Common myeloid progenitor, CD34-positive (primary cell): ENCODE data around the gene TRERF1.

Experiments used
- CTCF ChIA-PET: fragments of 350-600 bp; sonication (Branson Sonifier 250); formaldehyde crosslinking; loops from one replicate; lab custom pipeline; 2021; ENCODE audit warnings: antibody characterized with exemption; lab: Charles Lee
- POLR2A ChIA-PET: fragments of 350-600 bp; sonication (Branson Sonifier 250); formaldehyde crosslinking; loops from one replicate; lab custom pipeline; 2021; ENCODE audit warnings: antibody characterized with exemption; lab: Charles Lee
- DNase-seq, 3 donors: peaks; one replicate each; pipeline versions ENCODE4 v3.0.0 to v3.0.0-alpha.2; 2013
- H3K27ac ChIP-seq, 2 experiments: 1 replicate in 1 of 2; 2 replicates in 1 of 2; pipeline ENCODE4 v1.7.0; 2013; ENCODE audit warnings: inconsistent platforms in 2 of 2, low read length in 2 of 2, mild to moderate bottlenecking in 2 of 2, low read depth in 1 of 2, moderate library complexity in 1 of 2; ENCODE audit not compliant: severe bottlenecking in 2 of 2, insufficient read depth in 1 of 2, poor library complexity in 1 of 2
- H3K27me3 ChIP-seq, 5 experiments: replicated peaks in 2 of 5; 1 replicate in 3 of 5; 2 replicates in 2 of 5; pipeline versions ENCODE4 v1.6.1 to v1.7.0; 2013; ENCODE audit warnings: low read length in 4 of 5, mild to moderate bottlenecking in 2 of 5, moderate library complexity in 2 of 5, inconsistent platforms in 1 of 5; ENCODE audit not compliant: insufficient read depth in 5 of 5, control insufficient read depth in 4 of 5
- H3K36me3 ChIP-seq, 4 experiments: 1 replicate in 2 of 4; 2 replicates in 2 of 4; pipeline versions ENCODE4 v1.6.1 to v1.7.0; 2013; ENCODE audit warnings: low read length in 3 of 4, control low read depth in 1 of 4, mild to moderate bottlenecking in 1 of 4; ENCODE audit not compliant: control insufficient read depth in 4 of 4, insufficient read depth in 4 of 4
- H3K4me1 ChIP-seq, 4 experiments: 1 replicate in 3 of 4; 2 replicates in 1 of 4; pipeline versions ENCODE4 v1.6.1 to v1.7.1; 2013; ENCODE audit warnings: low read length in 3 of 4, mild to moderate bottlenecking in 3 of 4, control low read depth in 1 of 4, inconsistent platforms in 1 of 4, moderate library complexity in 1 of 4; ENCODE audit not compliant: control insufficient read depth in 4 of 4, insufficient read depth in 4 of 4; ENCODE audit errors: control extremely low read depth in 1 of 4
- H3K4me3 ChIP-seq, 7 experiments: 1 replicate in 4 of 7; 2 replicates in 3 of 7; pipeline versions ENCODE4 v1.5.1 to v1.7.0; 2013; ENCODE audit warnings: mild to moderate bottlenecking in 7 of 7, low read length in 6 of 7, moderate library complexity in 6 of 7, inconsistent platforms in 2 of 7, low read depth in 2 of 7, control low read depth in 1 of 7; ENCODE audit not compliant: insufficient read depth in 4 of 7, control insufficient read depth in 1 of 7; ENCODE audit errors: extremely low read depth in 1 of 7
- H3K9me3 ChIP-seq, 5 experiments: 1 replicate in 4 of 5; 2 replicates in 1 of 5; pipeline versions ENCODE4 v1.6.1 to v1.7.1; 2013; ENCODE audit warnings: low read length in 4 of 5, mild to moderate bottlenecking in 2 of 5, inconsistent platforms in 1 of 5, low read depth in 1 of 5, moderate library complexity in 1 of 5; ENCODE audit not compliant: control insufficient read depth in 4 of 5, insufficient read depth in 2 of 5; ENCODE audit errors: control extremely low read depth in 1 of 5
- WGBS: methylation state at CpG from one replicate; pipeline ENCODE4 v1.1.5; 2013; ENCODE audit not compliant: insufficient coverage; 5-methylcytosine and 5-hydroxymethylcytosine counted together

The TRERF1 gene

DNA sequence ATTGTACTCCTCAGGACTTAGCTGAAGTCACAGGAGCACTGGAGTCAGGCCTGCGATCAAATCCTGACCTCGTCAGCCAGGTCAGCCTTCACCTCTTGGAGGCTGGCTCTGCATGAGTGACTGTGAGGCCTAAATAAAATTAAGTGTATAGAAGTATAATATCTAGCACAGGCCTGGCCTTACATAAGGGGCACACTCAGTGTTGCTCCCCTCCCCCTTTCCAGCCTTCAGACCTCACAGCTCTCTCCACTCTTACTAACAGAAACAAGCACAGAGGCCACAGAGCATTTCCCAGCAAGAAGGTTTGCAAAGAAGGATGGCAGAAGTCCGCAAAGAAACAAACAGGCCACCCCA, 84.8 kb downstream of the TRERF1 start:
- WGBS, result 88% methylated on average over 1 of the region's 3 CpGs
- CTCF ChIA-PET, result interaction anchor here (0.6 to 2.1 kb wide), 5 partner anchors 10 to 181 kb away, joined by 3 to 6 read pairs (median 3); no protein-coding TSS in a partner anchor
- Histone ChIP-seq H3K4me1 (peaks cover 11 to 42% (median 19%) of the 10 kb centered on the region in 4 experiments), H3K36me3 (no peaks in the 10 kb centered on the region), H3K27ac (no peak overlapping the region), H3K4me3 (no peak overlapping the region), H3K27me3 (no peaks in the 10 kb centered on the region), H3K9me3 (no peaks in the 10 kb centered on the region)
- POLR2A ChIA-PET, result no interaction called here
- no peak for DNase-seq

DNA sequence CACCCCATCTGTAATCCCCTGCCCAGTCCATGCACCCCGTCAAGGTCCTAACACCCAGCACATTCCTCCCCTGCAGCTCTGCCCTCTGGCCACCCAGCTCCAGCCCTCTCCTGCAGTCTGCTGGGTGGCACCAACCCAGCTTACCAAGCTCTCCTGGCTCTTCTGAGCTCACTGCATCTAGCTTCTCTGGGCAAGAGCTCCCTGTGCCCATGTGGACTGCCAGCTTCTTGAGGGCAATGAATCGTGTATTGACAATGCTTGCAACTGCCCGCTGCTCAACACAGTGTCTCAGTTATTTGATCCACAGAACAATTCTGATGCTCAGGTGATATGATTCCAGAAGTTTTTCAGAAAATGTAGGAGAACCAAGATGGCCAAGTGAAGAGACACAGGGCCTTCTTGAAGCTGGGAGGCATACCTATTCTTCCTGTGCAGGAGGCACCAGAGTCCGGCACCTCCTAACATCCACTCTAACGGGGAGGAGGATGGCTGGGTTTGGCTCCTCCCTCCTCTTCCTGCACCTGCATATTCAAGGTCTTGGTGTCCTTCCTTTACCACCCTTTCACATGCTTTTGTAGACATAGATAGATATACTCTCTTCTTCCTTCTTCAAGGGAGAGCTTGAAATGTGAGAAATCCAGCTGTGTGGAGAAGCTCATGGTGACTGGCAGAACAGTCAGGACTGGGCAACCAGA, 85.6 kb downstream of the TRERF1 start:
- Histone ChIP-seq H3K9me3 (no peaks in the 10 kb centered on the region), H3K27me3 (no peaks in the 10 kb centered on the region), H3K36me3 (peaks cover 0 to 4% (median 0%) of the 10 kb centered on the region in 4 experiments), H3K4me3 (no peak overlapping the region), H3K27ac (no peak overlapping the region), H3K4me1 (peaks cover 11 to 42% (median 19%) of the 10 kb centered on the region in 4 experiments)
- DNase-seq, result no peak
- 100% methylated on average over 4 of the region's 5 CpGs for WGBS
- POLR2A ChIA-PET, result no interaction called here
- CTCF ChIA-PET, result interaction anchor here (0.6 to 1.0 kb wide), 3 partner anchors 10 to 24 kb away, joined by 3 read pairs; no protein-coding TSS in a partner anchor

DNA sequence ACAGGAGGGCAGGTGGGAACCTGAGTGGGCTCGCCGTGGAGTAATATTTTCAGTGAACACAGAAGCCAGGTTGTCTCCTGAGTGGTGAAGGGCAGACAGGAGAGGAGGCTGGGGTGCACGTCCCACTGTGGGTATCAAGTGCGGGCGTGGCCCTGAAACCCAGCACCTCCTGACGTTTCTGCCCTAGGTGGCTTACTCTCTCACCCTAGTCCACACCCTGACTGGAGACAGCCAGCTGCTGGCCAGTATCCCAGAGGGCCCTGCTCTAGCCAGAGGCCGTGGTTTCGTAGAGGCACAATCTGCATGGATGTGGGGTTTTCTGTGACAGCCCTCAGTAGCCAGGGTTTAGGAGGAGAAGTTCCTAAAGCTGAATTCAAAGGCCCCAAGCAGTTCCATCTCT, 86.7 kb downstream of the TRERF1 start:
- no peaks in the 10 kb centered on the region for H3K27me3 ChIP-seq
- ChIA-PET POLR2A (no interaction called here), CTCF (interaction anchor here (0.5 kb wide), 1 partner anchor 188 kb away, joined by 3 read pairs; no protein-coding TSS in a partner anchor)
- no peak overlapping the region for H3K27ac ChIP-seq
- 100% methylated on average over 5 of the region's 8 CpGs for WGBS
- H3K4me3 ChIP-seq, result no peak overlapping the region
- no peaks in the 10 kb centered on the region for H3K9me3 ChIP-seq
- no peak for DNase-seq
- peaks cover 11 to 42% (median 19%) of the 10 kb centered on the region in 4 experiments for H3K4me1 ChIP-seq
- peaks cover 0 to 4% (median 0%) of the 10 kb centered on the region in 4 experiments for H3K36me3 ChIP-seq

DNA sequence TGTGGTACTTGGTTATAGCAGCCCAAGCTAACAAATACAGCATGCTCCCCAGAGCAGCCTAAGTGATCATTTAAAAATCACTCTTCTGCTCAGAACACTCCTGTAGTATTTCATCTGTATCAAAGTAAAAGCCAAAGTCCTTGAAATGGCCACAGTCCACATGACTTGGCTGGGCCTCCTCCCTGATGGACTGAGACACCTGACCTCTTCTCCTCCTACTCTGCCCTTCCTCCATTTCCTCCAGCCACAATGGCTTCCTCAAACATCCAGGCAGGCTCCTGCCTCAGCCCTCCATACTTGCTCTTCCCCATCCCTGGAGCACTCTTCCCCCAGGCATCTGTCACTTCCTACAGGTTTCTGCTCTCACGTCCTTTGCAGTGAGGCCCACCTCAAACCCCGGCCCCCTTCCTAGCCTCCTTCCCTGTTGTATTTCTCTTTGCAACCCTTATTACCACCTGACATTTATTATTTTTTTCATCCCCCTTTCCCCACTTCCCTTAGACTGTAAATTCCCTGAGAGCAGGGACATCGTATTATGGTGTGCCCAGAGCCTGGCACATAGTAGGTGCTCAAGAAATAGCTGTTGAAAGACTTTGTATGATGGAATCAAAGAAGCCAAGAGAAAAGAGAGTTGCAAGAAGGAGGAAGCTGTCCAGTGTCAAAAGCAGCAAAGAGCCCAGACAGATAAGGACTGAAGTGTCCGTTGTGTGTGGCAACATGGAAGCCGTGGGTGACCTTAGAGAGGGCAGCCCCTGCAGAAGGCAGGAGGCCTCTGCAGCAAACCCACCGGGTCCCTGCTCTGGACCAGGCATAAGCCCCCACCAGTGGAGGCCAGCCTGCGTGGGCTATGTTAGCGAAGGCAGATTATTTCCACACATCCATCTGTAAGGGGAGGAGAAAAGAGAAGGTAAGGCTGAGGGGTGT, 87.5 kb downstream of the TRERF1 start:
- POLR2A ChIA-PET, result no interaction called here

DNA sequence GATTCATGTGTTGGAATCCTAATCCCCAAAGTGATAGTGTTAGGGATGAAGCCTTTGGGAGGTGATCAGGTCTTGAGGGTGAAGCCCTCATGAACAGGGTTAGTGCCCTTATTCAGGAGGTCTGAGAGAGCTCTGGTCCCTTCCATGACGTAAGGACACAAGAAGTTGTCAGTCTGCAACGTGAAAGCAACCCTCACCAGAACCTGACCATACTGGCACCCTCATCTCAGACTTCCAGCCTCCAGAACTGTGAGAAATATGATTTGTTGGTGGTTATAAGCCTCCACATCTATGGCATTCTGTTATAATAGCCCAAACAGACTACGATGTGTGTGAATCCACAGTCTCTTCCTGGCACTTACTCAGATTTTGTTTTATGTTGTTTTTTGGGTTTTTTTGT, 90.7 kb downstream of the TRERF1 start:
- no CpG with 5 or more reads among the region's 3 CpGs for WGBS
- Histone ChIP-seq H3K36me3 (peaks cover 0 to 4% (median 0%) of the 10 kb centered on the region in 4 experiments), H3K4me3 (no peak overlapping the region), H3K27me3 (no peaks in the 10 kb centered on the region), H3K27ac (no peak overlapping the region), H3K4me1 (peaks cover 0 to 10% (median 2%) of the 10 kb centered on the region in 4 experiments), H3K9me3 (no peaks in the 10 kb centered on the region)
- no peak for DNase-seq
- CTCF ChIA-PET, result interaction anchor here (0.8 to 1.8 kb wide), 2 partner anchors 12 to 171 kb away, joined by 3 to 5 read pairs; no protein-coding TSS in a partner anchor
- POLR2A ChIA-PET, result no interaction called here

More for the DNA sequence above, 87.5 kb downstream of the TRERF1 start:
- Histone ChIP-seq H3K27me3 (no peaks in the 10 kb centered on the region), H3K27ac (no peak overlapping the region), H3K36me3 (peaks cover 0 to 4% (median 0%) of the 10 kb centered on the region in 4 experiments), H3K4me1 (peaks cover 11 to 33% (median 19%) of the 10 kb centered on the region in 4 experiments), H3K4me3 (no peak overlapping the region), H3K9me3 (no peaks in the 10 kb centered on the region)
- no peak for DNase-seq
- 82% methylated on average over 6 of the region's 8 CpGs for WGBS
- CTCF ChIA-PET, result interaction anchor here (1.6 kb wide), 1 partner anchor 184 kb away, joined by 4 read pairs; no protein-coding TSS in a partner anchor

DNA sequence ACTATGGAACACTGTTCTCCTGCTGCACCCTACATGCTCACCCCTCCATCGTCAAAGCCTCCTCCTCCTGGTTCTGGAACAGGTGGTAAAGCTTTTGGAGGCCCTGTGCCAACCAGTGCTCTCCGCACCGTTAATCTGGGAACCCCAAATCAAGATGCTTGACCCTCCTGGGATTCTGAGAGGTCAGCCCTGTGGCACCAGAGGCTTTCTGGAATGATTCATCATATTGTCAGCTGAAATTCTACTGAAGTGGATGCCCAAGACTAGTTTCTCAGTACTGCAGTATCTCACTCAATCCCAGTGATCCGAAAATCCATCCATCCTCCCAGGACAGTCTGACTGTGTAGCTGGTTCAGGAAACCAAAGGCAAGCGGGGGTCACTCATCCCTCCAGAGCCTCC, 92.7 kb downstream of the TRERF1 start:
- no peaks in the 10 kb centered on the region for H3K27me3 ChIP-seq
- H3K4me1 ChIP-seq, result peaks cover 0 to 2% (median 0%) of the 10 kb centered on the region in 4 experiments
- CTCF ChIA-PET, result interaction anchor here (0.8 kb wide), 1 partner anchor 189 kb away, joined by 3 read pairs; no protein-coding TSS in a partner anchor
- WGBS, result 99% methylated on average over 5 of the region's 5 CpGs
- no peak overlapping the region for H3K27ac ChIP-seq
- H3K4me3 ChIP-seq, result no peak overlapping the region
- no peak for DNase-seq
- POLR2A ChIA-PET, result interaction anchor here (0.7 kb wide), 1 partner anchor 27 kb away, joined by 3 read pairs; no protein-coding TSS in a partner anchor
- no peaks in the 10 kb centered on the region for H3K9me3 ChIP-seq
- H3K36me3 ChIP-seq, result peaks cover 0 to 4% (median 0%) of the 10 kb centered on the region in 4 experiments
